Activated T-helper 2 cell treated with anti-CD3 and anti-CD28 coated beads, Interferon-gamma antibody, Interleukin-2, Interleukin-4, amounts not matched to agents 10 μg/mL and 5 μg/mL and 100 μg/mL, durations not matched to agents 14 hours and 24 hours and 36 hours (primary cell): Measurements from ENCODE around the gene LKAAEAR1. TPM values are rescaled to one million over a fixed set of nuclear protein-coding genes. Genes with fewer than 3 reads are reported as not detected.

ENCODE experiments used
- DNase-seq: peaks from one replicate; pipeline ENCODE4 v3.0.0; 2021; ENCODE audit warnings: low spot score
- H3K27ac Mint-ChIP-seq: one replicate; pipeline ENCODE4 v1.8.0; 2021; ENCODE audit warnings: mixed read lengths
- H3K27me3 Mint-ChIP-seq: one replicate; pipeline ENCODE4 v1.8.0; 2021; ENCODE audit warnings: low read depth, mixed read lengths
- H3K36me3 Mint-ChIP-seq: one replicate; pipeline ENCODE4 v1.8.0; 2021; ENCODE audit warnings: low read depth, mixed read lengths
- H3K4me1 Mint-ChIP-seq: one replicate; pipeline ENCODE4 v1.8.0; 2021; ENCODE audit warnings: low read depth, mixed read lengths
- H3K4me3 Mint-ChIP-seq: one replicate; pipeline ENCODE4 v1.8.0; 2021; ENCODE audit warnings: low read depth, mild to moderate bottlenecking, moderate library complexity, mixed read lengths
- H3K9me3 Mint-ChIP-seq: one replicate; pipeline ENCODE4 v1.8.0; 2021; ENCODE audit warnings: mixed read lengths
- intact Hi-C: fragments of 100-400 bp; cut with micrococcal nuclease; formaldehyde crosslinking; loops from one replicate; pipeline ENCODE4 v1.15.1; 2023
- total RNA-seq: library from RNA; stranded (reverse); gene quantifications from 2 replicates; pipeline ENCODE4 v1.2.3, GENCODE V29; 2022

Gene LKAAEAR1
- total RNA-seq, 1 donor from 2014 or later = 0.21 TPM

- Mint-ChIP-seq H3K4me3 (no peak overlapping the region), H3K36me3 (peaks cover 18% of the 10 kb centered on the region), H3K4me1 (peaks cover 32% of the 10 kb centered on the region), H3K9me3 (no peaks in the 10 kb centered on the region), H3K27ac (no peak overlapping the region), H3K27me3 (no peaks in the 10 kb centered on the region)
- intact Hi-C loops = loop anchor here (10.0 kb wide), 1 partner anchor 435 kb away; no protein-coding TSS in a partner anchor
- DNase-seq = no peak
Measured at GRCh38 chr20:64069614-64070243, 14.5 kb downstream of the LKAAEAR1 start.

GRCh38 chr20:64069209-64069613, 15.0 kb downstream of the LKAAEAR1 start:
- Mint-ChIP-seq H3K36me3 (peaks cover 13% of the 10 kb centered on the region), H3K27me3 (no peaks in the 10 kb centered on the region), H3K4me3 (no peak overlapping the region), H3K4me1 (peaks cover 37% of the 10 kb centered on the region), H3K9me3 (no peaks in the 10 kb centered on the region), H3K27ac (no peak overlapping the region)
- no peak for DNase-seq
- intact Hi-C loops = loop anchor here (10.0 kb wide), 1 partner anchor 434 kb away; no protein-coding TSS in a partner anchor

GRCh38 chr20:64068386-64069208, 15.6 kb downstream of the LKAAEAR1 start:
- Mint-ChIP-seq H3K27ac (peak overlapping the region; percentile 35), H3K4me3 (no peak overlapping the region), H3K27me3 (no peaks in the 10 kb centered on the region), H3K9me3 (no peaks in the 10 kb centered on the region), H3K36me3 (peaks cover 11% of the 10 kb centered on the region), H3K4me1 (peaks cover 43% of the 10 kb centered on the region)
- intact Hi-C loops = loop anchor here (10.0 kb wide), 1 partner anchor 434 kb away; no protein-coding TSS in a partner anchor
- no peak for DNase-seq

GRCh38 chr20:64067733-64068307, 16.4 kb downstream of the LKAAEAR1 start:
- Mint-ChIP-seq H3K4me1 (peaks cover 43% of the 10 kb centered on the region), H3K9me3 (no peaks in the 10 kb centered on the region), H3K4me3 (no peak overlapping the region), H3K27ac (peak overlapping the region; percentile 35), H3K36me3 (peaks cover 7% of the 10 kb centered on the region), H3K27me3 (no peaks in the 10 kb centered on the region)
- DNase-seq = no peak
- intact Hi-C loops = loop anchor here (10.0 kb wide), 1 partner anchor 433 kb away; no protein-coding TSS in a partner anchor

- Mint-ChIP-seq H3K27me3 (no peaks in the 10 kb centered on the region), H3K36me3 (peaks cover under 1% of the 10 kb centered on the region), H3K9me3 (no peaks in the 10 kb centered on the region), H3K4me3 (peak overlapping the region; percentile 34), H3K4me1 (peaks cover 42% of the 10 kb centered on the region), H3K27ac (peak overlapping the region; percentile 51)
- intact Hi-C loops = loop anchor here (10.0 kb wide), 1 partner anchor 432 kb away; no protein-coding TSS in a partner anchor
- DNase-seq = no peak
Measured at GRCh38 chr20:64067005-64067632, 17.1 kb downstream of the LKAAEAR1 start.

GRCh38 chr20:64065974-64066343, 18.2 kb downstream of the LKAAEAR1 start:
- Mint-ChIP-seq H3K4me3 (peak overlapping the region; percentile 71), H3K27ac (peak overlapping the region; percentile 94)
- intact Hi-C loops = loop anchor here (1.0 to 10.0 kb wide), 2 partner anchors 11 to 431 kb away; no protein-coding TSS in a partner anchor

GRCh38 chr20:64065062-64065973, 18.9 kb downstream of the LKAAEAR1 start:
- no peaks in the 10 kb centered on the region for H3K9me3 Mint-ChIP-seq
- intact Hi-C loops = loop anchor here (10.0 kb wide), 1 partner anchor 431 kb away; no protein-coding TSS in a partner anchor
- DNase-seq = peak; percentile 32
- H3K27ac Mint-ChIP-seq = peak overlapping the region; percentile 94
- no peaks in the 10 kb centered on the region for H3K27me3 Mint-ChIP-seq
- H3K4me1 Mint-ChIP-seq = peaks cover 45% of the 10 kb centered on the region
- H3K4me3 Mint-ChIP-seq = peak overlapping the region; percentile 71
- no peaks in the 10 kb centered on the region for H3K36me3 Mint-ChIP-seq

More at GRCh38 chr20:64065974-64066343, 18.2 kb downstream of the LKAAEAR1 start:
- peaks cover 45% of the 10 kb centered on the region for H3K4me1 Mint-ChIP-seq
- no peaks in the 10 kb centered on the region for H3K27me3 Mint-ChIP-seq
- no peaks in the 10 kb centered on the region for H3K9me3 Mint-ChIP-seq
- peak; percentile 85 for DNase-seq
- no peaks in the 10 kb centered on the region for H3K36me3 Mint-ChIP-seq

- Mint-ChIP-seq H3K27ac (peak overlapping the region; percentile 88), H3K4me1 (peaks cover 45% of the 10 kb centered on the region), H3K36me3 (no peaks in the 10 kb centered on the region), H3K9me3 (no peaks in the 10 kb centered on the region), H3K4me3 (peak overlapping the region; percentile 89), H3K27me3 (no peaks in the 10 kb centered on the region)
- DNase-seq = no peak
- intact Hi-C loops = loop anchor here (10.0 kb wide), 1 partner anchor 429 kb away; no protein-coding TSS in a partner anchor
Measured at GRCh38 chr20:64064145-64064698, 20.0 kb downstream of the LKAAEAR1 start.

GRCh38 chr20:64063389-64064144, 20.6 kb downstream of the LKAAEAR1 start:
- DNase-seq = no peak
- peak overlapping the region; percentile 89 for H3K4me3 Mint-ChIP-seq
- peak overlapping the region; percentile 88 for H3K27ac Mint-ChIP-seq
- intact Hi-C loops = loop anchor here (1.0 to 10.0 kb wide), 4 partner anchors 15 to 429 kb away; partner anchors contain the start of genes RGS19 and UCKL1
- H3K27me3 Mint-ChIP-seq = no peaks in the 10 kb centered on the region
- peaks cover 47% of the 10 kb centered on the region for H3K4me1 Mint-ChIP-seq
- no peaks in the 10 kb centered on the region for H3K36me3 Mint-ChIP-seq
- no peaks in the 10 kb centered on the region for H3K9me3 Mint-ChIP-seq

- peak; percentile 93 for DNase-seq
- H3K4me3 Mint-ChIP-seq = peak within 1 kb of the TSS; percentile 89
- H3K4me1 Mint-ChIP-seq = peaks cover 46% of the 10 kb centered on the region
- no peaks in the 10 kb centered on the region for H3K36me3 Mint-ChIP-seq
- no peaks in the 10 kb centered on the region for H3K27me3 Mint-ChIP-seq
- intact Hi-C loops = loop anchor here (1.0 to 10.0 kb wide), 4 partner anchors 16 to 428 kb away; partner anchors contain the start of genes RGS19 and UCKL1
- H3K9me3 Mint-ChIP-seq = no peaks in the 10 kb centered on the region
- H3K27ac Mint-ChIP-seq = peak within 1 kb of the TSS; percentile 88
Measured at GRCh38 chr20:64062596-64063388, 21.4 kb downstream of the LKAAEAR1 start, which contains the start of gene TCEA2. Gene TCEA2, plus strand, starts transcription at chr20:64063198. Its CDS starts 115 bp downstream, at chr20:64063313.
